HepG2 (cell line): Measurements from ENCODE around the gene NAGS. TPM values are rescaled to one million over a fixed set of nuclear protein-coding genes. Genes with fewer than 3 reads are reported as not detected.
A peak's percentile ranks its signal among the peaks of the same experiment; 100 is the strongest.

ENCODE experiments used
- ADNP ChIP-seq: sonication (generic); formaldehyde crosslinking; IDR thresholded peaks from 2 replicates; pipeline ENCODE4 v1.4.0; 2020; ENCODE audit warnings: missing genetic modification reagents
- AHR ChIP-seq: IDR thresholded peaks from 2 replicates; pipeline ENCODE4 v1.6.1; 2018; ENCODE audit warnings: missing genetic modification reagents, missing compliant biosample characterization
- CERS6 ChIP-seq: sonication (generic); formaldehyde crosslinking; IDR thresholded peaks from 2 replicates; pipeline ENCODE4 v1.5.0; 2020; ENCODE audit warnings: missing genetic modification reagents
- CSRNP1 ChIP-seq: sonication (generic); formaldehyde crosslinking; IDR thresholded peaks from 2 replicates; pipeline ENCODE4 v1.8.1; 2023; ENCODE audit warnings: mild to moderate bottlenecking, missing genetic modification reagents
- CTCF ChIP-seq: sonication (generic); formaldehyde crosslinking; IDR thresholded peaks from 2 replicates; pipeline ENCODE4 v1.5.0; 2020; ENCODE audit warnings: mild to moderate bottlenecking, missing genetic modification reagents, moderate library complexity
- DPF2 ChIP-seq: sonication (generic); formaldehyde crosslinking; IDR thresholded peaks from 2 replicates; pipeline ENCODE4 v1.4.0; 2020; ENCODE audit warnings: mild to moderate bottlenecking, low read depth, missing genetic modification reagents, borderline replicate concordance
- GMEB1 ChIP-seq: sonication (generic); formaldehyde crosslinking; IDR thresholded peaks from 2 replicates; pipeline ENCODE4 v1.5.1; 2020; ENCODE audit warnings: missing genetic modification reagents, mild to moderate bottlenecking, borderline replicate concordance
- HOXA9 ChIP-seq: sonication (generic); formaldehyde crosslinking; IDR thresholded peaks from 2 replicates; pipeline ENCODE4 v1.8.1; 2022; ENCODE audit warnings: missing genetic modification reagents, mild to moderate bottlenecking, moderate library complexity, borderline replicate concordance
- LCORL ChIP-seq, 2 experiments: fragments of 450-650 bp in 1 of 2; sonication (generic) in 1 of 2; formaldehyde crosslinking in 1 of 2; IDR thresholded peaks; 2 replicates each; pipeline versions ENCODE4 v1.5.0 to v1.6.1; 2017 to 2020; ENCODE audit warnings: antibody characterized with exemption in 1 of 2, missing genetic modification reagents in 1 of 2
- POLR2AphosphoS5 ChIP-seq: IDR thresholded peaks from 2 replicates; pipeline ENCODE4 v1.6.1; 2012; ENCODE audit warnings: low read depth, low read length
- POLR2G ChIP-seq: fragments of 200-400 bp; formaldehyde crosslinking; IDR thresholded peaks from 2 replicates; pipeline ENCODE4 v1.6.1; 2018; ENCODE audit warnings: mild to moderate bottlenecking, low read depth, low read length, moderate library complexity
- SCMH1 ChIP-seq: sonication (generic); formaldehyde crosslinking; IDR thresholded peaks from 2 replicates; pipeline ENCODE4 v1.9.0; 2021; ENCODE audit warnings: missing genetic modification reagents, mild to moderate bottlenecking, borderline replicate concordance
- ZBTB1 ChIP-seq: sonication (generic); formaldehyde crosslinking; IDR thresholded peaks from 2 replicates; pipeline ENCODE4 v1.4.0; 2020; ENCODE audit warnings: missing genetic modification reagents, borderline replicate concordance
- ZBTB46 ChIP-seq: sonication (generic); formaldehyde crosslinking; IDR thresholded peaks from 2 replicates; pipeline ENCODE4 v1.4.0; 2020; ENCODE audit warnings: mild to moderate bottlenecking, missing genetic modification reagents, borderline replicate concordance
- ZFP36 ChIP-seq: fragments of 150-350 bp; IDR thresholded peaks from 2 replicates; pipeline ENCODE4 v1.6.1; 2018; ENCODE audit warnings: borderline replicate concordance, low read length, low read depth; ENCODE audit not compliant: partially characterized antibody
- ZNF503 ChIP-seq: sonication (generic); formaldehyde crosslinking; IDR thresholded peaks from 2 replicates; pipeline ENCODE4 v1.4.0; 2020; ENCODE audit warnings: missing genetic modification reagents
- ZNF703 ChIP-seq: sonication (generic); formaldehyde crosslinking; IDR thresholded peaks from 2 replicates; pipeline ENCODE4 v1.5.1; 2020; ENCODE audit warnings: missing genetic modification reagents, mild to moderate bottlenecking, moderate library complexity, borderline replicate concordance
- ZNF724P ChIP-seq: sonication (generic); formaldehyde crosslinking; IDR thresholded peaks from 2 replicates; pipeline ENCODE4 v1.8.0; 2022; ENCODE audit warnings: missing genetic modification reagents, borderline replicate concordance
- polyA plus RNA-seq, 8 experiments: library from polyadenylated mRNA; depleted of rRNA in 3 of 8; stranded (reverse) in 7 of 8; unstranded in 1 of 8; fragments of >200 nt; fragmentation: Illumina TruSeq in 4 of 8; extraction: Trizol in 4 of 8; gene quantifications; 2 replicates each; pipeline versions ENCODE4 v1.2.1 to v1.2.3, GENCODE V29; 2011 to 2016; ENCODE audit warnings: low read depth in 4 of 8, missing spikeins in 1 of 8, mixed read lengths in 1 of 8; ENCODE audit not compliant: insufficient read depth in 1 of 8
- total RNA-seq, 5 experiments: library from RNA; depleted of rRNA; stranded (reverse); fragments of >200 nt; fragmentation: Illumina TruSeq; extraction: Trizol; gene quantifications; 2 replicates each; pipeline ENCODE4 v1.2.3, GENCODE V29; 2016; ENCODE audit warnings: low read depth in 1 of 5

Gene NAGS
- total and polyA plus RNA-seq, 2 of the 13 experiments (the other 11 are each of a cell fraction or from before 2014, with no cell fraction given) = 4.3 to 5.1 TPM

- peak; percentile 80 for TF ChIP-seq ZNF503 (CRISPR knock-in tag)
- peak; percentile 92 for TF ChIP-seq GMEB1
- TF ChIP-seq SCMH1 (CRISPR knock-in tag) = no peak
- no peak for TF ChIP-seq ZNF703 (CRISPR knock-in tag)
- peak; percentile 52; the same call in 1 of the 2 replicates for TF ChIP-seq ZBTB46 (CRISPR knock-in tag)
- no peak for TF ChIP-seq CERS6 (CRISPR knock-in tag)
- TF ChIP-seq CTCF (CRISPR knock-in tag) = peak; percentile 50
- peak; percentile 88 for TF ChIP-seq POLR2AphosphoS5
- no peak for TF ChIP-seq ADNP
- no peak for TF ChIP-seq ZFP36
- peak; percentile 91 for TF ChIP-seq POLR2G
- no peak for TF ChIP-seq DPF2 (CRISPR knock-in tag)
- 0 out of 2 replicates have a peak, but pooled peaks have one; percentile 59 for TF ChIP-seq ZNF724P (CRISPR knock-in tag)
- TF ChIP-seq ZBTB1 (CRISPR knock-in tag) = no peak
- TF ChIP-seq AHR (CRISPR knock-in tag) = peak; percentile 86; the same call in 1 of the 2 replicates
- peak; percentile 80 for TF ChIP-seq CSRNP1
- TF ChIP-seq HOXA9 = no peak
- TF ChIP-seq LCORL (IDR thresholded peaks at IDR 0.05) = no peak
- peak; percentile 85 for TF ChIP-seq LCORL (CRISPR knock-in tag; IDR thresholded peaks at IDR 0.05)
These were observed 10.2 kb downstream of the NAGS start, which contains the start of gene TMEM101 (continued) for GRCh38 chr17:44014437-44015172.
